T-helper 9 cell (primary cell): Measurements from ENCODE around the gene FKBP5.

Experiments used
- DNase-seq: peaks from one replicate; pipeline ENCODE4 v3.0.0-alpha.2; 2020

The FKBP5 gene

DNA sequence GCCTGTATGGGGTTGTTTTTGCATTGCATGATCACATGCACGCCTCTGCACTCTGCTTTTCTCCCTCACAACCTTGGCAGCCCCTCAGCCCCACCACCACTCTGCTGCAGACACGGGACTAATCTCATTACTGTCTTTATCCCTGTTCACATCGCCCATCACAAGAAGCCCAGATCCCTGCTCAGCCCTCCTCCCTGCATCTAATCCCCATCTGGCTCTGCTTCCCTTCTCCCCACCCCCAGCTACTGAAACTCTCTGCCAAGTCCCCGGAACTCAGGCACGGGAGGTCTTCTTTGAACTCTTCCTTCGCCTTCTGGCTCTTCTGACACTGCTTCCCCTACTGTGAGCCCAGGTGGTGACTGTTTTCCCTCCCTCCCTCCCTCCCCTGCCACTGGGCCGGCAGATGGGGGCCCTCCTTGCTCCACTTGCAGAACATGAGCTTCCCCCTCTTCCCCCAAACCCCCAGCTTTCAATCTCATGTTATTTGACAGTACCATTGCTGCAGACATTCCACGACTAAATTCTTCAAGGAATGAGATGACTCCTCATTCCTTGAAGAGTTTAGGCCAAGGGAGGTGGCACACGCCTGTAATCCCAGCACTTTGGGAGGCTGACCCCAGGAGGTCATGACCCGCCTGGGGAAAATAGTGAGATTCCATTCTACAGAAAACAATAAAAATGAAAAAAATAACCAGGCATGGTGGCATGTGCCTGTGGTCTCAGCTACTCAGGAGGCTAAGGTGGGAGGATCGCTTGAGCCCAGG is 154.1 kb downstream of the FKBP5 start:
- no peak for DNase-seq

DNA sequence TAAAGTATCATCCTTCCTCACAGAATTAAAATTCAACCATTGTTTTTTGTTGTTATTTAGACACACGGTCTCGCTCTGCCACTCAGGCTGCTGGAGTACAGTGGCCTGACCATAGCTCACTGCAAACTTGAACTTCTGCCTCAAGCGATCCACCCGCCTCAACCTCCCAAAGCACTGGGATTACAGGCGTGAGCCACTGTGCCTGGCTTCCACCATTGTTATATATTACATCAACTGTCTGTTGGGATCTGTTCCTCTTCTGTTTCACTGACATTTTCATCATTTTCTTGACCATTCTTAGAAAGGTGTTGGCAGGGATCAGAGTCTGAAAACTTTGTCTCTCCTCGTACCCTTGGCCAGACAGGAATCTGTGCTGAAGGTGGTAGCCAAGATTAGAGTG is 154.7 kb downstream of the FKBP5 start:
- no peak for DNase-seq

DNA sequence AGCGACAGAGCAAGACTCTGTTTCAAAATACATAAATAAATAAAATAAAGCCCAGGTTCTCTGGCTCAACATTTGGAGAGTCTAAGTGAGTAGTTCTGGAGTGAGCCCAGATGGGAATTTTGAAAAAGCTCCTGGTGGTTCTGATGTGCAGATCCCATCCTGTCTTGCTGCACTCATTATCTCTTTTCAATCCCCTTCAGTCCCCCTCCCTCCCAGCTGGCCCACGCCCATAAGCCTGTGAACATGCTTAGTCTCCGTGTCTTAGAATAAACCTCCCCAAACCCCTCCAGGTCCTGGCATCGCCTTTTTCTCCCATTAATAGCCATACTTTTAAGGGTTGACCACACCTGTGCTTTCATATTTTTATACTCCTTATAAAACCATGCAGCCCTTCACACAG is 156.6 kb downstream of the FKBP5 start:
- no peak for DNase-seq

DNA sequence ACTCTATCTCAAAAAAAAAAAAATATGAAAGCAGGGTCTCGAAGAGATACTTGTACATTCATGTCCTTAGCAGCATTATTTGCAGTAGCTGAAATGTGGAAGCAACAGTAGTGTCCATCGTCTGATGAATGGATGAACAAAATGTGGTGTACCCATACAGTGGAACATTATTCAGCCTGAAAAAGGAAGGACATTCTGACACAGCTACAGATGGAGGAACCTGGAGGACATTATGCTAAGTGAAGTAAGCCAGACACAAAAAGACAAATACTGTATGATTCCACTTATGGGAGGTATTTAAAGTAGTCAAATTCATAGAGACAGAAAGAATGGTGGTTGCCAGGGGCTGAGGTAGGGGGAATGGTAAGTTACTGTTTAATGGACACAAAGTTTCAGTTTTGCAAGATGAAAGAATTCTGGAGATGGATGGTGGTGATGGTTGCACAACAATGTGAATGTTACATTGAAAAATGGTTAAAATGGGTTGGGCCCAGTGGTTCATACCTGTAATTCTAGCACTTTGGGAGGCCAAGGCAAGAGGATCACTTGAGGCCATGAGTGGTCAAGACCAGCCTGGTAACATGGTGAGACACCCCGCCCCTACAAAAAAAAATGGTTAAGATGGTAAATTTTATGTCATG is 164.2 kb downstream of the FKBP5 start:
- DNase-seq: no peak
